CD14-positive monocyte (primary cell): Measurements from ENCODE around the gene EIF2B2. TPM values are rescaled to one million over a fixed set of nuclear protein-coding genes. Genes with fewer than 3 reads are reported as not detected.
A peak's percentile ranks its signal among the peaks of the same experiment; 100 is the strongest.

ENCODE experiments used
- DNase-seq, 3 donors: peaks; one replicate each; pipeline ENCODE4 v3.0.0-alpha.2; 2011 to 2022
- H2AFZ ChIP-seq: 2 replicates; pipeline ENCODE4 v1.6.0; 2012; ENCODE audit warnings: mild to moderate bottlenecking, low read depth, low read length, inconsistent platforms; ENCODE audit not compliant: insufficient read depth, poor library complexity, severe bottlenecking
- H3K27ac ChIP-seq, 2 donors: 1 replicate in 1 of 2; 2 replicates in 1 of 2; pipeline ENCODE4 v1.5.1; 2012 to 2013; ENCODE audit warnings: low read length in 2 of 2, control low read depth in 1 of 2, inconsistent platforms in 1 of 2, low read depth in 1 of 2, mild to moderate bottlenecking in 1 of 2
- H3K27me3 ChIP-seq, 2 donors: one replicate each; pipeline versions ENCODE4 v1.6.0 to v1.6.1; 2011 to 2013; ENCODE audit warnings: low read length in 2 of 2; ENCODE audit not compliant: control insufficient read depth in 2 of 2, insufficient read depth in 2 of 2
- H3K36me3 ChIP-seq, 2 donors: replicated peaks in 1 of 2; 1 replicate in 1 of 2; 2 replicates in 1 of 2; pipeline versions ENCODE4 v1.5.1 to v1.6.1; 2012 to 2013; ENCODE audit warnings: low read length in 2 of 2, control low read depth in 1 of 2, inconsistent platforms in 1 of 2, mild to moderate bottlenecking in 1 of 2; ENCODE audit not compliant: insufficient read depth in 2 of 2, control insufficient read depth in 1 of 2
- H3K4me1 ChIP-seq, 2 donors: 1 replicate in 1 of 2; 2 replicates in 1 of 2; pipeline versions ENCODE4 v1.5.1 to v1.6.1; 2012 to 2013; ENCODE audit warnings: low read length in 2 of 2, control low read depth in 1 of 2, inconsistent platforms in 1 of 2, mild to moderate bottlenecking in 1 of 2, moderate library complexity in 1 of 2; ENCODE audit not compliant: insufficient read depth in 2 of 2, control insufficient read depth in 1 of 2
- H3K4me2 ChIP-seq: replicated peaks from 2 replicates; pipeline ENCODE3; 2012; ENCODE audit warnings: low read length, moderate library complexity, mild to moderate bottlenecking; ENCODE audit not compliant: poor library complexity, severe bottlenecking; ENCODE audit errors: extremely low read depth
- H3K4me3 ChIP-seq, 3 experiments: fragments of 200-600 bp in 1 of 3; sonication (generic) in 1 of 3; replicated peaks in 1 of 3; 1 replicate in 2 of 3; 2 replicates in 1 of 3; pipeline ENCODE4 v1.5.1; 2011 to 2013; ENCODE audit warnings: low read length in 3 of 3, mild to moderate bottlenecking in 3 of 3, control low read depth in 2 of 3, low read depth in 2 of 3, inconsistent platforms in 1 of 3, moderate library complexity in 1 of 3
- H3K79me2 ChIP-seq: 2 replicates; pipeline ENCODE4 v1.6.0; 2012; ENCODE audit warnings: mild to moderate bottlenecking, control low read depth, inconsistent platforms, low read length, moderate library complexity; ENCODE audit not compliant: insufficient read depth
- H3K9ac ChIP-seq: 2 replicates; pipeline ENCODE4 v1.6.0; 2017; ENCODE audit warnings: low read length, mild to moderate bottlenecking; ENCODE audit not compliant: insufficient read depth, poor library complexity, severe bottlenecking
- H3K9me3 ChIP-seq, 2 donors: replicated peaks in 1 of 2; 1 replicate in 1 of 2; 2 replicates in 1 of 2; pipeline versions ENCODE4 v1.5.1 to v1.6.1; 2012 to 2013; ENCODE audit warnings: low read length in 2 of 2, control low read depth in 1 of 2; ENCODE audit not compliant: control insufficient read depth in 1 of 2, insufficient read depth in 1 of 2
- H4K20me1 ChIP-seq: 2 replicates; pipeline ENCODE4 v1.6.0; 2012; ENCODE audit warnings: mild to moderate bottlenecking, low read length, control low read depth, moderate library complexity; ENCODE audit not compliant: insufficient read depth
- H3K27ac Mint-ChIP-seq, 7 donors: one replicate each; pipeline ENCODE4 v1.8.0; 2020; ENCODE audit warnings: mild to moderate bottlenecking in 7 of 7, mixed read lengths in 7 of 7, moderate library complexity in 6 of 7, inconsistent platforms in 2 of 7
- H3K27me3 Mint-ChIP-seq, 3 donors: one replicate each; pipeline ENCODE4 v1.8.0; 2021 to 2022; ENCODE audit warnings: low read depth in 3 of 3, mild to moderate bottlenecking in 3 of 3, mixed read lengths in 3 of 3, moderate library complexity in 3 of 3, inconsistent platforms in 1 of 3
- H3K36me3 Mint-ChIP-seq, 2 donors: one replicate each; pipeline ENCODE4 v1.8.0; 2020; ENCODE audit warnings: mixed read lengths in 2 of 2, inconsistent platforms in 1 of 2, mild to moderate bottlenecking in 1 of 2
- H3K4me1 Mint-ChIP-seq: one replicate; pipeline ENCODE4 v1.8.0; 2020; ENCODE audit warnings: mild to moderate bottlenecking, mixed read lengths
- H3K4me3 Mint-ChIP-seq, 2 donors: one replicate each; pipeline ENCODE4 v1.8.0; 2020; ENCODE audit warnings: mild to moderate bottlenecking in 2 of 2, mixed read lengths in 2 of 2, moderate library complexity in 1 of 2
- H3K9me3 Mint-ChIP-seq, 7 donors: one replicate each; pipeline ENCODE4 v1.8.0; 2020 to 2022; ENCODE audit warnings: mixed read lengths in 7 of 7, mild to moderate bottlenecking in 6 of 7, moderate library complexity in 6 of 7, inconsistent platforms in 2 of 7
- WGBS: methylation state at CpG from one replicate; pipeline ENCODE4 v1.1.5; 2013; ENCODE audit warnings: missing lambda C conversion rate; ENCODE audit not compliant: insufficient coverage; 5-methylcytosine and 5-hydroxymethylcytosine counted together
- intact Hi-C, 2 donors: fragments of 100-400 bp; cut with micrococcal nuclease; formaldehyde crosslinking; loops; one replicate each; pipeline versions ENCODE4 v1.15.0 to v1.15.1; 2023
- polyA plus RNA-seq, 3 donors: library from polyadenylated mRNA; depleted of rRNA in 1 of 3; unstranded in 2 of 3; stranded (reverse) in 1 of 3; fragments of 300-500 nt in 2 of 3; fragments of >200 nt in 1 of 3; fragmentation: Illumina TruSeq in 2 of 3; gene quantifications; 1 replicate in 2 of 3; 2 replicates in 1 of 3; pipeline ENCODE4 v1.2.3, GENCODE V29; 2012 to 2021
- TF ChIP-seq, protein P1 (sequence below): fragments of 200-600 bp; IDR thresholded peaks from one replicate; pipeline ENCODE4 v1.8.0; 2022; ENCODE audit warnings: antibody characterized with exemption, mild to moderate bottlenecking

The EIF2B2 gene
- polyA plus RNA-seq, 3 donors = 20.8 to 26.3 (median 23.9) TPM

GRCh38 chr14:75048101-75048500 is 45.4 kb downstream of the EIF2B2 start:
- Histone ChIP-seq H3K27me3 (no peaks in the 10 kb centered on the region), H3K36me3 (peaks cover 1 to 4% of the 10 kb centered on the region in 2 donors), H2AFZ (no peak overlapping the region), H3K4me2 (no peak overlapping the region), H3K9me3 (no peaks in the 10 kb centered on the region), H3K4me1 (peaks cover 29 to 33% of the 10 kb centered on the region in 2 donors), H3K4me3 (no peak overlapping the region), H3K9ac (no peak overlapping the region), H4K20me1 (no peaks in the 10 kb centered on the region), H3K79me2 (peaks cover 20% of the 10 kb centered on the region), H3K27ac (no peak overlapping the region)
- no peaks in the 10 kb centered on the region for H3K9me3 Mint-ChIP-seq
- no peak overlapping the region for H3K27ac Mint-ChIP-seq
- H3K27me3 Mint-ChIP-seq = no peaks in the 10 kb centered on the region
- no peak overlapping the region for H3K4me3 Mint-ChIP-seq
- DNase-seq = no peak
- TF ChIP-seq, protein P1, sequence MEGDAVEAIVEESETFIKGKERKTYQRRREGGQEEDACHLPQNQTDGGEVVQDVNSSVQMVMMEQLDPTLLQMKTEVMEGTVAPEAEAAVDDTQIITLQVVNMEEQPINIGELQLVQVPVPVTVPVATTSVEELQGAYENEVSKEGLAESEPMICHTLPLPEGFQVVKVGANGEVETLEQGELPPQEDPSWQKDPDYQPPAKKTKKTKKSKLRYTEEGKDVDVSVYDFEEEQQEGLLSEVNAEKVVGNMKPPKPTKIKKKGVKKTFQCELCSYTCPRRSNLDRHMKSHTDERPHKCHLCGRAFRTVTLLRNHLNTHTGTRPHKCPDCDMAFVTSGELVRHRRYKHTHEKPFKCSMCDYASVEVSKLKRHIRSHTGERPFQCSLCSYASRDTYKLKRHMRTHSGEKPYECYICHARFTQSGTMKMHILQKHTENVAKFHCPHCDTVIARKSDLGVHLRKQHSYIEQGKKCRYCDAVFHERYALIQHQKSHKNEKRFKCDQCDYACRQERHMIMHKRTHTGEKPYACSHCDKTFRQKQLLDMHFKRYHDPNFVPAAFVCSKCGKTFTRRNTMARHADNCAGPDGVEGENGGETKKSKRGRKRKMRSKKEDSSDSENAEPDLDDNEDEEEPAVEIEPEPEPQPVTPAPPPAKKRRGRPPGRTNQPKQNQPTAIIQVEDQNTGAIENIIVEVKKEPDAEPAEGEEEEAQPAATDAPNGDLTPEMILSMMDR = no peak
- 100% methylated on average over 1 of the region's 2 CpGs for WGBS
- peaks cover 36% of the 10 kb centered on the region for H3K4me1 Mint-ChIP-seq
- intact Hi-C loops = no loop called here
- H3K36me3 Mint-ChIP-seq = peaks cover 10 to 19% of the 10 kb centered on the region in 2 donors

GRCh38 chr14:75049136-75049535 is 46.4 kb downstream of the EIF2B2 start:
- H3K27me3 ChIP-seq = no peaks in the 10 kb centered on the region
- peak overlapping the region in 1 of 3 experiments; percentile 81 for H3K4me3 ChIP-seq
- no peak for DNase-seq
- H3K4me1 ChIP-seq = peaks cover 29 to 39% of the 10 kb centered on the region in 2 donors
- intact Hi-C loops = no loop called here
- Mint-ChIP-seq H3K27me3 (no peaks in the 10 kb centered on the region), H3K4me3 (peak overlapping the region in 1 of 2 donors; percentile 2), H3K36me3 (peaks cover 7 to 13% of the 10 kb centered on the region in 2 donors), H3K9me3 (no peaks in the 10 kb centered on the region), H3K4me1 (peaks cover 45% of the 10 kb centered on the region), H3K27ac (peak overlapping the region; percentile 91 to 98 (median 95))
- H3K4me2 ChIP-seq = peak overlapping the region; percentile 84
- H4K20me1 ChIP-seq = no peaks in the 10 kb centered on the region
- no peaks in the 10 kb centered on the region for H3K9me3 ChIP-seq
- H3K79me2 ChIP-seq = peaks cover 20% of the 10 kb centered on the region
- 100% methylated on average over 4 of the region's 5 CpGs for WGBS
- TF ChIP-seq, protein P1 = no peak
- H3K36me3 ChIP-seq = no peaks in the 10 kb centered on the region
- no peak overlapping the region for H2AFZ ChIP-seq
- H3K27ac ChIP-seq = peak overlapping the region; percentile 36 to 85
- no peak overlapping the region for H3K9ac ChIP-seq
